H1 (cell line): Measurements from ENCODE around the gene GMPR. TPM values are rescaled to one million over a fixed set of nuclear protein-coding genes. Genes with fewer than 3 reads are reported as not detected.

Experiments used
- MAFK ChIP-seq: IDR thresholded peaks from 2 replicates; pipeline ENCODE4 v1.6.1; 2012; ENCODE audit warnings: low read depth, mild to moderate bottlenecking, improper control_type of control experiment, low read length
- polyA plus RNA-seq, 7 experiments: library from polyadenylated mRNA; depleted of rRNA in 3 of 7; stranded (reverse) in 5 of 7; unstranded in 2 of 7; fragments of >200 nt in 5 of 7; fragments of 200-250 nt in 2 of 7; gene quantifications; 1 replicate in 5 of 7; 2 replicates in 1 of 7; 4 replicates in 1 of 7; pipeline versions ENCODE4 v1.2.1 to v1.2.3, GENCODE V29; 2011 to 2013; ENCODE audit warnings: missing spikeins in 2 of 7, mixed read lengths in 2 of 7
- total RNA-seq: library from RNA; stranded (reverse); fragmentation: NEBNext Ultra II Directional; extraction: Animal tissue kit (Norgen Biotek cat#: 25700); gene quantifications from 2 replicates; pipeline ENCODE4 v1.2.1, GENCODE V29; 2021
- TF ChIP-seq, protein P1 (sequence below): IDR thresholded peaks from 2 replicates; pipeline ENCODE4 v1.6.1; 2012; ENCODE audit warnings: inconsistent platforms

The GMPR gene
- total and polyA plus RNA-seq, 2 of the 8 experiments (the other 6 are each of a cell fraction or from before 2014, with no cell fraction given): 0.99 to 1.2 TPM

DNA sequence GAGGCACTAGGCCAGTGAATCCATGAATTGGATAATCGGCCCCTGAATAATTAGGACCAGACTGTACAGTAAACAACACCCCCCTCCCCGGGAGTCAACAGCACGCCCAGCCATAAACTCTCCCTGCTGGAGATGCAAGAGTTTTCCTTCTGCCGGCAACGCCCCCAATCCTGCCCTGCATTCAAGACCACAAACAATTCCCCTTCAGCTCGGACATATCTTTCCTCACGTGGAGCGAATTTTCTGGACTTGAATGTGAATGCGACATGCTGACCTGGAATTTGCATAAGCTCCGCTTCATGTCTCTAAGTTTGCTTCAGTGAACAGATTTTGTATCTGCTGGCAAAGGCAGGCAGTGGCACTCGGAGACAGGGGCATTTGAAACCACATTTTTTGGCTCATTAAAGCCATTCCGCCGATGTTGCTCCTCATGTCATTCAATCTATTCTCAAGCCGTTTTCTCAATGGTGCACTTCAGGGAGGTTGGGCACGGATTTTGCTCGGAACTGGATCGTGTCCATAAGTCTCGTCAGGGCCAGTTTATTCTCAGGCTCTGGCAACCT lies 38.0 kb upstream of the GMPR start (continued):
- TF ChIP-seq MAFK: no peak
- TF ChIP-seq, protein P1, sequence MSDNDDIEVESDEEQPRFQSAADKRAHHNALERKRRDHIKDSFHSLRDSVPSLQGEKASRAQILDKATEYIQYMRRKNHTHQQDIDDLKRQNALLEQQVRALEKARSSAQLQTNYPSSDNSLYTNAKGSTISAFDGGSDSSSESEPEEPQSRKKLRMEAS: no peak
